ENCODE results near the gene DDX39B. TPM values are rescaled to one million over a fixed set of nuclear protein-coding genes. Genes with fewer than 3 reads are reported as not detected.

Gene DDX39B
- total and polyA plus RNA-seq, 9 of the 15 experiments (the other 6 are each of a cell fraction or from before 2014, with no cell fraction given) = 479 to 869 (median 592) TPM

- TF ChIP-seq RNF2 (IDR thresholded peaks at IDR 0.05) = peak; percentile 42; the same call in 1 of the 2 replicates
- TF ChIP-seq ARID4B (CRISPR knock-in tag; IDR thresholded peaks at IDR 0.05) = peak; percentile 83
- TF ChIP-seq DEAF1 (CRISPR knock-in tag; IDR thresholded peaks at IDR 0.05) = peak; percentile 77
- peak; percentile 96 for TF ChIP-seq FIP1L1 (IDR thresholded peaks at IDR 0.05; ENCODE audit: low read depth, low read length, poor library complexity, severe bottlenecking)
- peak; percentile 82 for TF ChIP-seq TFAP4 (CRISPR knock-in tag; IDR thresholded peaks at IDR 0.05; ENCODE audit: borderline replicate concordance)
- peak; percentile 56; the same call in 1 of the 2 replicates for TF ChIP-seq GTF2E2 (tag; IDR thresholded peaks at IDR 0.05)
- TF ChIP-seq HNRNPLL (IDR thresholded peaks at IDR 0.05; ENCODE audit: low read depth, low read length, poor library complexity, severe bottlenecking) = peak; percentile 93
- TF ChIP-seq EP300 (IDR thresholded peaks at IDR 0.05; ENCODE audit: low read length) = peak; percentile 37
- TF ChIP-seq ZNF507 (tag; conservative IDR thresholded peaks at IDR 0.05) = no peak
- TF ChIP-seq CTCF (IDR thresholded peaks at IDR 0.05 in 2 of 3, conservative IDR thresholded peaks at IDR 0.05 in 1 of 3; ENCODE audit: insufficient read depth in 2 of 3, low read depth in 1 of 3, low read length in 3 of 3) = peak; percentile 98 to 99 (median 98)
- TF ChIP-seq MNT (conservative IDR thresholded peaks at IDR 0.05) = peak in 1 of 2 experiments; percentile 72; a peak in 3 of 4 replicates
- no peak for TF ChIP-seq POLR3A (IDR thresholded peaks at IDR 0.05; ENCODE audit: borderline replicate concordance, extremely low read depth, insufficient read depth, insufficient read length)
- peak; percentile 76; the same call in 1 of the 2 replicates for TF ChIP-seq GABPB1 (CRISPR knock-in tag; IDR thresholded peaks at IDR 0.05)
- no peak for TF ChIP-seq HMG20A (CRISPR knock-in tag; conservative IDR thresholded peaks at IDR 0.05)
- TF ChIP-seq TARDBP (IDR thresholded peaks at IDR 0.05) = peak; percentile 88
- TF ChIP-seq RCOR1 (IDR thresholded peaks at IDR 0.05; ENCODE audit: borderline replicate concordance in 1 of 2, low read depth in 2 of 2, low read length in 2 of 2) = peak; percentile 57 to 61; a peak in 2 of 4 replicates
Observed at GRCh38 chr6:31580807-31581433, 39.1 kb upstream of the DDX39B start (continued).
